Myocyte (in vitro differentiated cells): ENCODE data around the gene RABGAP1L. TPM values are rescaled to one million over a fixed set of nuclear protein-coding genes. Genes with fewer than 3 reads are reported as not detected.
"Not testable (repeated sequence)": the region's sequence is repeated elsewhere in the genome, so short reads cannot be mapped to it uniquely, and the experiment has no call there.

Source experiments
- DNase-seq: peaks from one replicate; pipeline ENCODE4 v3.0.0-alpha.2; 2012; ENCODE audit warnings: low read depth
- total RNA-seq: library from RNA; depleted of rRNA; stranded (reverse); fragments of >200 nt; gene quantifications from 2 replicates; pipeline ENCODE4 v1.2.3, GENCODE V29; 2014

RABGAP1L gene
- total RNA-seq, 1 donor from 2014 or later: 12.9 TPM

DNA sequence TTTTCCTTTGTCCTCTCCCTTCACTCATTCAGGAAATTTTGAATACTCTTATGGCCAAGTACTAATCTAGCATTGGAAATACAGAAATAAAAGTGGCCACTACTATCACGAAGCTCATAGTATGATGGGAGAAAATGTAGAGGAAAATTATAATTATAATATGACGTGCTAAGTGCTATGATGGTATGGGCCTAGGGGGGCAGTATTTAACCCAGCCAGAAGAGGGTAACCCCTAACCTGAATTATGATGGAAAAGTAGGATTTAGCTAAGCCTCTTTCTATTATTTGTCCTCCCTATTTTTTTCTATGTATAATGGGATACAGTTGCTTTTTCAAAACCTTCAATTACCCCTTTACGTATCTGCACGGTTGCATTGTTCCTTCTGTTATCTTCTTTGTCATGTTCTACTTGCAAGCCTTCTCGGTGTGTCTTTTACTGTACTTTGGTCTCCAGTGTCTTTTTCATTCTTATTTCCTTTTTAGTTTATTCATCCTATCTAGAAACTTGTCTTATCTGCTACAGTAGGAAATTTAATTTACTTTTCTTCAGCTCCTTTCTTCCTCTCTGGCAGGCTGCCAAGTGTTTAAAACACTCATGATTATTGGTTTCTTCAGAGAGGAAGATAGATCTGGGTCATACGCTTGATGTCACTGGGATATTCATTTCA is 199.6 kb downstream of the RABGAP1L start:
- no peak for DNase-seq

- DNase-seq: peak; percentile 7
These were observed 200.1 kb downstream of the RABGAP1L start for GRCh38 chr1:174359454-174359805.

DNA sequence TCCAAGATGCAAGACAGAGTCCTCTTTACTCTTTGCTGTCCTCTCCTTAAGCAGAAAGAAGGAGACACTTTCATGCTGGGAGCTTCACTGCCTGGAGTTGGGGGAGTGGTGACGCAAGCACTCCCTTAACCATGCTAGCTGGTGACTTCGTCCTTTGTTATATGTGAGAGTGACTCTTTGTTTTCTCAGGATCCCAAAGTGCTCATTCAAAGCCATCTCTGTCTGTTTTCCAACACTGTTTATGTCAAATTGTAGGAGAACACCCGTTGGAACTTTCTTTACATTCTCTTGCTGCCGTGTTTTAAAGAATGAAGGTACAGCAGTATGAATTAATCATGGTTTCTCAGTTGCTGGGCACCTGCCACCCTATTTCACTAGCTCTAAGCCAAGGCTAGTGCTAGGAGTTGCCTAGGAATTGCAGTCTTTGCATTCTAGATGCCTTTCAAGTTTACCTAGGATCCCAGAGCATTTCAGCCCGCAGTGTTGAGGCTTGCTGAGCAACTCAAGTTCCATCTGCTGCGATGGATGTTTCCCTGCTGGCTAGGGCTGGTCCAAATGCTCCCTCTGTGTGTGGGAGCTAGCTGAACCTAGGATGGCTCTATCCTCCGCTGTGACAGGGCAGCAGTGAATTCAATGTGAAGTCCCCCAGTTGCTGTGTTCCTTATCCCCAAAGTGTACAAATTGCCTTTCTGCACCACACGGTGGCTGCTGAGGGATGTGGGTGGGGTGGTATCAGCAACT is 205.8 kb downstream of the RABGAP1L start:
- no peak for DNase-seq

DNA sequence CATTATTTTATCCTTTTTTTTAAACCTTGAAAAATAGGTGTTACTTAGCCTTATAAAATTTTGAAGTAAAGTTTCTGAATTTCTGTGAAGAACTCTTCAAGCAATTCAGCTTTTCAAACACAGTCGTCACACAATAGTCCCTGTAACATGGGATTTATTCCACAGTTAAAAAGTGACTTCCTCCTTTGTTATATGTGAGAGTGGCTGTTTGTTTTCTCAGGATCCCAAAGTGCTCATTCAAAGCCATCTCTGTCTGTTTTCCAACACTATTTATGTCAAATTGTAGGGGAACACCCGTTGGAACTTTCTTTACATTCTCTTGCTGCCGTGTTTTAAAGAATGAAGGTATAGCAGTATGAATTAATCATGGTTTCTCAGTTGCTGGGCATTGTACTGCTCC is 207.6 kb downstream of the RABGAP1L start:
- DNase-seq: no peak

GRCh38 chr1:174367892-174368291 is 208.6 kb downstream of the RABGAP1L start:
- no peak for DNase-seq

DNA sequence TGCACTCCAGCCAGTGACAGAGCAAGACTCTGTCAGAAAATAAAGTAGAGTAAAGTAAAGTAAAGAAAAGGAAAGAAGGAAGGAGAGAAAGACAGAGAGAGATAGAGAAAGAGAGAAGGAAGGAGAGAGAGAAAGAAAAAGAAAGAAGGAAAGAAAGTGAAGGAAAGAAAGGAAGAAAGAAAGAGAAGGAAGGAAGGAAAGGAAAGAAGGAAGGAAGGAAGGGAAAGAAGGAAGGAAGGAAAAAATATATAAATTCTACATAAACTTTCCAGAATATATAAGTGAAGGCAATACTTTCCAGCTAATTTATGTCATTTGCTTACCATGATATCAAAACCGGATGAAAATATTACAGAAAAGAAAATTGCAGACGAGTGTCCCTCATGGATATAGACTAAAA is 216.7 kb downstream of the RABGAP1L start:
- DNase-seq: no peak

DNA sequence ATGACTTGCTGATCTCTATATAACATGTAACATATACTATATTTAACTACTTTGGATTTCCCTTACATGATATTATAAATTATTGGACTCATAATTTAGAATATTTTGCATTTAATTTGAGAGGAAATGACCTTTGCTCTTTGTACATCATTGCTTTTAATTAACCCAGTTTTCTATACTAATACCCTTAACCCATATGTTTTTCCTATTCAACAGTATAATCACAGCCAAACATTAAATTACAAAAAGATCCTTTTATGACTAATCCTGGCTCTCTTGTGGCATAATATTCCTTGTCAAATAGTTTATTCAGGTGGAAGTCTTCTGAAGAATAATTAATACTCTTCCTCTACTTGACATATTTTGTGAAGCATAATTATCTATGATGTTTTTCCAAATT is 232.4 kb downstream of the RABGAP1L start:
- no peak for DNase-seq

DNA sequence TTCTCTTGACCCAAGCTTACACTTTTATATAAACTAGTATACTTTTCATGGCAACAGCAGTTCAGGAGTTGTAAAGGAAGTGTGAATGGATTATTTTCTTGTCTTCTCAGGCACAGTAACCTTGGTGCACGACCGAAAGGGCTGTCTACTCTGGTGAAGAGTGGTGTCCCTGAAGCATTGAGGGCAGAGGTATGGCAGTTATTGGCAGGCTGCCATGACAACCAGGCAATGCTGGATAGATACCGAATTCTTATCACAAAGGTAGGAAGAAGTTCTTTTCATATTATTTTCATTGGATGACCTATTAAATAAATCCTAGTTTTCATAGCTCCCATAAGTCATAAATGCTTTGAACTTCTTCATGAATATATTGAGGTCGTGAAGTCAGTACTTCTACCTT is 234.6 kb downstream of the RABGAP1L start:
- no peak for DNase-seq

DNA sequence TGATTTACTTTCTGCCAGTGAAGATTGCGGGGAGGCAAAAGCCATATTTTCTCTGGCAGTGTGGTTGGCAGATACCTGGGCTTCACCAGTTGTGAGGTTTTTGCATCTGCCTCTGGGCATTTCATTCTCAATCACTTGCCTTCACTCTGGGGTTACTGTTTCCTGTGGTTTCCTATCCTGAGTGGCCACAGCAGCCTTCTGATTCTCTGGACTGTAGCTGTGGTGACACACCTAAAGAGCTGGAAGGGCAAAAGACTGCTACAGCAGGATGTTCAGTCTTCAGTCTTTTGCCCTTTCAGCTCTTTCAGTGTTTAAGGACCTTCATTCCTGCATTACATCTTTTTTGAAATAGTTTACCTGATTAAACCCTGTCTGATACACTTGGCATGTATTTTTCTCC is 237.9 kb downstream of the RABGAP1L start:
- DNase-seq: peak; percentile 41

GRCh38 chr1:174398246-174398645 is 238.9 kb downstream of the RABGAP1L start:
- no peak for DNase-seq

- DNase-seq: peak; percentile 4
These were observed 239.9 kb downstream of the RABGAP1L start for GRCh38 chr1:174399211-174399610.

- no peak for DNase-seq
These were observed 241.8 kb downstream of the RABGAP1L start for GRCh38 chr1:174401075-174401474.

DNA sequence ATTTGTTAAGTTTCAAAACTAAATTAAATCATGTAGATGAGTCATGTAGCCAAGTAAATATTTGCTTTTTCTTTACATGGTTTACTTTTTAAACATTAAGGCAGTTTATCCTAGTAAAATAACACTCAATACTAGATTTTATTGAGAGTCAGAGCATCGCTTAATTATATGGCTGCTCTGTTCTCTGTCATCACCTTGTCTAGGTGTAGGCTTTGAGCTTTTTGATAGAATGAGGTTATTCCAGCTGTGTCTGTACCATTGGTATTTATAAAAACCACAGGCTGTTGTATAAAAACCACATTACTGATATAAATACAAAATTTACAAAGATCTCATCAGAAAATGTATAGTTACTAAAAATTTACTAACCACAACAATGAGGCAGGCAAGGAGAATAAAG is 245.9 kb downstream of the RABGAP1L start:
- no peak for DNase-seq

DNA sequence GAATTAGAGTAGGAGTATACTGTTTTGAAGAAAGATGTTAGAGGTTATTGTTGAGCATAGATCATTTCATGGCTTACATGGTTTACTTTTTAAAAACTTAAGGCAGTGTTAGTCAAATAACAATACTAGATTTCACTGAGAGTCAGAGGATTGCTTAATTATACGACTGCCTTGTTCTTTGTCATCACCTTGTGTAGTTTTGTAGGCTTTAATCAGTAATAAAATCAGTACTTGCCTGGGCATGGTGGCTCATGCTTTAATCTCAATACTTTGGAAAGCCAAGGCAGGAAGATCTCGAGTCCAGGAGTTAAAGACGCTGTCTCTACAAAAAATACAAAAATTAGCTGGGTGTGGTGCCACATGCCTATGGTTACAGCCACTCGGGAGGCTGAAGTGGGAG is 247.1 kb downstream of the RABGAP1L start:
- no peak for DNase-seq

DNA sequence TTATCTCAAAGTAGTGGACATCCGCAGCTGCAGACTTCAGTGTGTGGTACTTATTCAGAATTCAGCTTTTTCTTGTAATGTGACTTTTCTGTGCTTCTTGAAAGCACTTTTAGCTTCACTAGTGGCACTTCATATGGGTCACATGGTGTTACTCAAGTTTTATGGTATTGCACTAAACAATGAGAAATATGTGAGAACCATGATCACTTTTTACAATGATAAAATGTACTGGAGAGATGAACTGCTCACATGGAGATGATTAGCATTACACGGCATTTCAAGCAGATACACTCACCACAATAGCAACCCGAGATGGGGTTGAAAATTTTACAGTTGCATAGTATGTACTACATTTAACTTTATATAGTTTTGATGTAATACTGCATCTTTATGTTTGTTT is 248.3 kb downstream of the RABGAP1L start:
- DNase-seq: no peak

DNA sequence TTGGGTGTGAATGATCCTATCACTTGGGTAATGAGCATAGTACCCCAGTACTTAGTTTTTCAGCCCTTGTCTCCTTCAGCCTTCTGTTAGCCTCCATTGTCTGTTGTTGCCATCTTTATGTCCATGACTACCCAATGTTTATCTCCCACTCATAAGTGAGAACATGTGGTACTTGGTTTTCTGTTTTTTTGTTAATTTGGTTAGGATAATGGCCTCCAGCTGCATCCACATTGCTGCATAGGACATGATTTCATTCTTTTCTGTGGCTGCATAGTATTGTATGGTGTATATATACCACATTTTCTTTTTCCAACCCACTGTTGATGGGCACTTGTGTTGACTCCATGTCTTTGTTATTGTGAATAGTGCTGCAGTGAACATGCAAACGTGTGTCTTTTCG is 248.8 kb downstream of the RABGAP1L start:
- DNase-seq: no peak

- DNase-seq: not testable (repeated sequence)
These were observed 250.5 kb downstream of the RABGAP1L start for GRCh38 chr1:174409801-174410200.

DNA sequence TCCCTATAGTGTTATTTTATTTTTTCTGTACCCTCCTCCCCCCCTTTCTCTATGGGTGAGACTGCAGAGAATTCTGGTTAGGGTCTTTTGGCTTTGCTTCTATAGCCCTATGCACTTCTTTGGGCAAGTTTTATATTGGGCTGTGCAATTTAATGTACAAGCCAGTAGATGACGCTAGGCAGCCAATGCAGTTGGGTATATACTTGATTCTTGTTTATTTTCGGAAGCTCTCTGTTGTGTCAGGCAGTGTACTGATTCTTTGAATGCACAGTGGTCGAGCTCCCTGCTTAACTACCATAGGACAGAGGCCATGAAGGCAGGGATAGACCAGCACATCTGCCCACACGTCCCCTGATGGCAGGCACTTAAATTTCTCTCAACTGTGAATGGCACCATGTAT is 254.3 kb downstream of the RABGAP1L start:
- no peak for DNase-seq

- no peak for DNase-seq
These were observed 254.9 kb downstream of the RABGAP1L start for GRCh38 chr1:174414203-174414602.

DNA sequence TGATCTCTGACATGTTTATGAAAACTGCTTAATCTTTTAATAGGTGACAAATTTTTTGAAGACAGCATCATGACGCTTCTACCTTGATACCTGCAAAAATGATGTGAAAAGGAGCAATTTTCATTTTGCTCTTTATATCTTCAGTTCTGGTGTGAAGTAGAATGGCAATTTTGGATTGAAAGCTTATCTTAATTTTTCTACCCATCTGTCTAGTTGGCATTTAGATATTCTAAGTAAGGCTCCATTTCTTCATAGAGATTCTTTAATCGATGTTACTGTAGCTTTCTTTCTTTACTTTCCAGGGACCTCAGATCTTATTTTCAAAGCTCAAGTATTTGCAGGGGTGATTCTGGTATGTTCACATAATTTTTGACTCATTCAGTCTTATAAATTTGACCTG is 256.2 kb downstream of the RABGAP1L start:
- no peak for DNase-seq

- DNase-seq: no peak
These were observed 258.6 kb downstream of the RABGAP1L start for GRCh38 chr1:174417921-174418320.

- no peak for DNase-seq
These were observed 265.8 kb downstream of the RABGAP1L start for GRCh38 chr1:174425121-174425520.

DNA sequence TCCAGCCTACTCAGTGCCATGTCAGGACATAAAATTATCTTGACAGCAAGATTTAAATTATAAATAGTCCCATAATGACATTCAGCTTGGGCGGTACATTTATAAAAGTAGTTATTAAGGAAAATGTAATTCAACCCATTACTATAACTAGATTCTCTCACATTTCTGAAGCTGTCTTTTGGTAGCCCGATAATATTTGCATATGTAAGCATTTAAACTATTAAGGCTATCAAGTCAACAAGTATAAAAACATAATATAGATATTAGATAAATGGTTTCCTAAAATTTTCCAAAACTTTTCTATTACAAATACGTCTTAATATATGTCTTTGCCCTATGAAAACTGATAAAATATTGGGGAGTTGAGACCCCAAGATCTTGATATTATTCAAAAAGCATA is 266.8 kb downstream of the RABGAP1L start:
- no peak for DNase-seq
